Brain microvascular endothelial cell (primary cell): Measurements from ENCODE around the gene GLG1.

Experiments used
- DNase-seq: peaks from one replicate; pipeline ENCODE4 v3.0.0-alpha.2; 2020
- H3K27ac ChIP-seq: fragments of 250-450 bp; sonication (Bioruptor Pico); 2 replicates; pipeline ENCODE4 v1.5.1; 2020; ENCODE audit warnings: mild to moderate bottlenecking, moderate library complexity
- H3K27me3 ChIP-seq: fragments of 250-450 bp; sonication (Bioruptor Pico); replicated peaks from 2 replicates; pipeline ENCODE4 v1.5.1; 2020; ENCODE audit warnings: mild to moderate bottlenecking
- H3K36me3 ChIP-seq: fragments of 250-450 bp; sonication (Bioruptor Pico); replicated peaks from 2 replicates; pipeline ENCODE4 v1.5.1; 2020; ENCODE audit warnings: mild to moderate bottlenecking
- H3K4me3 ChIP-seq: 2 replicates; pipeline ENCODE4 v1.5.1; 2011; ENCODE audit warnings: low read depth, mild to moderate bottlenecking, control low read depth, low read length, moderate library complexity
- CTCF ChIP-seq: IDR thresholded peaks from 2 replicates; pipeline ENCODE4 v1.5.1; 2011; ENCODE audit warnings: low read depth, mild to moderate bottlenecking, moderate library complexity, low read length, control low read depth, inconsistent platforms; ENCODE audit errors: missing control alignments
- in situ Hi-C: cut with HindIII; loops from 2 replicates; pipeline ENCODE4 v1.10.0; 2017; ENCODE audit warnings: low sequenced_read_pairs, low pct_ligation_motif_present

Gene GLG1

GRCh38 chr16:74472540-74472939 lies 134.4 kb downstream of the GLG1 start:
- Histone ChIP-seq H3K27ac (no peak overlapping the region), H3K27me3 (no peaks in the 10 kb centered on the region), H3K36me3 (peaks cover 63% of the 10 kb centered on the region), H3K4me3 (no peak overlapping the region)
- TF ChIP-seq CTCF, result no peak
- DNase-seq, result no peak
- in situ Hi-C loops, result no loop called here

DNA sequence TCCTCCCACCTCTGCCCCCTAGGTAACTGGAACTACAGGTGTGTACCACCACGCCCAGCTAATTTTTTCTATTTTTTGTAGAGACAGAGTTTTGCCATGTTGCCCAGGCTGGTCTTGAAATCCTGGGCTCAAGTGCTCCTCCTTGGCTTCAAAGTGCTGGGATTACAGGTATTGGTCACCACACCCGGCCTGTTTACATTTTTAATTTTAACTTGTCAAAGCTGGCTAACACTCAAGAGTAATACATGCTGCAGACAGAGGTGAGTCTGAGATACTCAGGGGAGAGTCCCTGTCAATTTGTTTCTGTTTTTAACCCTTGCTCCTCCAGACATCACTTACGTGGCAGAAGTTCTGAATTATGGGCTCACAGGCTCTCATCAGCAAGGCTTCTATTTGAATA lies 134.9 kb downstream of the GLG1 start:
- TF ChIP-seq CTCF, result no peak
- in situ Hi-C loops, result no loop called here
- Histone ChIP-seq H3K27me3 (no peaks in the 10 kb centered on the region), H3K36me3 (peaks cover 62% of the 10 kb centered on the region), H3K27ac (no peak overlapping the region), H3K4me3 (no peak overlapping the region)
- DNase-seq, result no peak

DNA sequence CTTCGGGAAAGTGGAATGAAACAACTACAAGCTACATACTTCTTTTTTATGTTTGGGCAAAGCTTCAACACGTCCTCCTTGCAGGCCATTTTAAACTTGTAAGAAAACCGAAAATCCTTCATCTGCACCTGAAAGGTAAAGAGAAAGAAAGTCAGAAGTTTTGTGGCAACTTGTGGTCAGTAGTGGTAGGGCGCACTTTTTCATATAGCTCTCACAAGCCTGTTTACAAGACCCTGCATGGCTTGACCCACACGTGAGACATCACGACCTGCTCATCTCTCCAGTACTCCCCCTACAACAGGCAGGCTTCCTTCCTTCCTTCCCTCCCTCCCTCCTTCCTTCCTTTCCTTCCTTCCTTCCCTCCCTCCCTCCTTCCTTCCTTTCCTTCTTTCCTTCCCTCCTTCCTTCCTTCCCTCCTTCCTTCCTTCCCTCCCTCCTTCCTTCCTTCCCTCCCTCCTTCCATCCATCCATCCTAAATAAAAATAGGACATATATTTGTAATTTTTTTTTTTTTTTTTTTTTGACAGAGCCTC lies 136.9 kb downstream of the GLG1 start:
- in situ Hi-C loops, result no loop called here
- Histone ChIP-seq H3K27me3 (no peaks in the 10 kb centered on the region), H3K4me3 (no peak overlapping the region), H3K27ac (no peak overlapping the region), H3K36me3 (peaks cover 64% of the 10 kb centered on the region)
- DNase-seq, result no peak
- no peak for TF ChIP-seq CTCF

GRCh38 chr16:74468807-74469525 lies 137.9 kb downstream of the GLG1 start:
- H3K27me3 ChIP-seq, result no peaks in the 10 kb centered on the region
- no peak overlapping the region for H3K27ac ChIP-seq
- no peak overlapping the region for H3K4me3 ChIP-seq
- no peak for DNase-seq
- peaks cover 62% of the 10 kb centered on the region for H3K36me3 ChIP-seq
- in situ Hi-C loops, result no loop called here
- no peak for TF ChIP-seq CTCF

DNA sequence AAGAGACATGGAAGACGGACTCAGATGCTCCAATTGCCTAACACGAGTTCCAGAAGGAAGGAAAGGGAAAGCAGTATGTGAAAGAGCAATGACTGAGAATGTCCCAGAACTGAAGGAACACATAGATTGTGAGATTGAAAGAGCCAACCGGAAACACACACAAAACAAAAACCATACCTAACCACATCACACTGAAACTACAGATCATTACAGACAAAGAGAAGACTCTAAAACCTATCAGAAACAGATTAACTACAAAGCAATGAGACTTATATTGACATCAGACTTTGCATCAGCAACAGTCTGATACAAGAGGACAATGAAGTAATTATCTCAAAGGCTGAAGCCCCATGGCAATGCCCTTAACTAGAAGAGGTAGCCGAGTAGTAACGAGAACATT lies 140.0 kb downstream of the GLG1 start:
- Histone ChIP-seq H3K27me3 (no peaks in the 10 kb centered on the region), H3K36me3 (peaks cover 62% of the 10 kb centered on the region), H3K27ac (no peak overlapping the region), H3K4me3 (no peak overlapping the region)
- TF ChIP-seq CTCF, result no peak
- in situ Hi-C loops, result no loop called here
- no peak for DNase-seq
